ENCODE data around the gene UIMC1.

UIMC1 gene

GRCh38 chr5:176952531-176953193 is 53.9 kb downstream of the UIMC1 start:
- DNase-seq = no peak

GRCh38 chr5:176948458-176948857 is 58.1 kb downstream of the UIMC1 start:
- DNase-seq = no peak

DNA sequence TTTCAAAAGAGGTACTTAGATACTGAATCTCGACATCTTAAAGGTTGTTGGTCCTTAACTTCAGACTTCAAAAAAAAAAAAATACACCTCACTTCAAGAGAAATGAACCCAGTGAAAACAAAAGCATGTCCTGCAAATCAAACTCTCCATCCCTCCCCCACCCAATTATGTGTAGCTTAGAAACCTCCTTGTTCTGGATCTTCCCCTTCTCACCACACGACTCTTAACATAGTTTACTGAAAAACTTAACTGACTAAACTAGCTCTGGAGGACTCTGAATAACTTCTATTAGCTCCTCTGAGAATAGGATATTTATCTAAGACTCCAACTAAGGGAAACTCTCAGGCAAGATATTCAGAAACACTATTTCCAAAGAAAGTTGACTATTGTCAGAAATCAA is 58.7 kb downstream of the UIMC1 start:
- DNase-seq = no peak

GRCh38 chr5:176944268-176944667 is 62.3 kb downstream of the UIMC1 start:
- no peak for DNase-seq

- DNase-seq = no peak
These were observed 62.8 kb downstream of the UIMC1 start for GRCh38 chr5:176943816-176944215.

- DNase-seq = no peak
These were observed 64.6 kb downstream of the UIMC1 start for GRCh38 chr5:176941951-176942350.

DNA sequence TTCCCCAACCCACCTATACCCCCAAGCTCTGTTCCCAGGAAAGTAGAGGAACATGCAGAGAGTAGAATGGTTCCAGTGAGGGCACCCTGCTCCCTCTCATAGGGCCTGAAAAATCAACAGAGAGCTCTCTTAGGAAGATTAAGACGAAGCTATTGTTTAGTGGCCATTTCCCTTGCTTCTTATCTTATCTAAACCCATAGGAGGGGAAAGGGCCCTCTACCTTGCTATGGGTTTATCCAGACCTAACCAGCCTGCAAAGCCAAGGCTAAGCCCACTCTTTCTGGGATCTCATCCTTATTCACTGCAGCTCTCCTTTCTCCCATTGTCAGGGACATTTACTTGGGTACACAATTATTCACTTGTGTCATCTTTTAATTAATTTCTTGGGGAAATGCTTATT is 68.1 kb downstream of the UIMC1 start:
- no peak for DNase-seq

DNA sequence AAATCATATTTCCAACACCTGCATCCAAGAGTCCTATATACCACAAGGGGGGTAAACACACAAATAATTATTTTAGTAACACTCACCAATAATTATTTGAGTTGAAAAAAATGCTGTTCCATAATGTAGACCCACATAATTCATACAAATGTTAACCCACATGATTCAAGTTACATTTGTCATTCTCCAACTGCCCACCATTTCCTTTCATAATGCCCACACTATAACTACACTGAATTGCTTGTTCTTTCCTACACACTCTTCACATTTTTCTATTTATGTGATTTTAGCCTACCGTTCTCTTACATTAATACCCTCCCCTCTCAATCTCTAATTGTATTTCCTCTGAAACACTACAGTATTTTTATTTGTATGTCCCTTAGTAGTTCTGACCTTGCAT is 71.6 kb downstream of the UIMC1 start:
- no peak for DNase-seq

DNA sequence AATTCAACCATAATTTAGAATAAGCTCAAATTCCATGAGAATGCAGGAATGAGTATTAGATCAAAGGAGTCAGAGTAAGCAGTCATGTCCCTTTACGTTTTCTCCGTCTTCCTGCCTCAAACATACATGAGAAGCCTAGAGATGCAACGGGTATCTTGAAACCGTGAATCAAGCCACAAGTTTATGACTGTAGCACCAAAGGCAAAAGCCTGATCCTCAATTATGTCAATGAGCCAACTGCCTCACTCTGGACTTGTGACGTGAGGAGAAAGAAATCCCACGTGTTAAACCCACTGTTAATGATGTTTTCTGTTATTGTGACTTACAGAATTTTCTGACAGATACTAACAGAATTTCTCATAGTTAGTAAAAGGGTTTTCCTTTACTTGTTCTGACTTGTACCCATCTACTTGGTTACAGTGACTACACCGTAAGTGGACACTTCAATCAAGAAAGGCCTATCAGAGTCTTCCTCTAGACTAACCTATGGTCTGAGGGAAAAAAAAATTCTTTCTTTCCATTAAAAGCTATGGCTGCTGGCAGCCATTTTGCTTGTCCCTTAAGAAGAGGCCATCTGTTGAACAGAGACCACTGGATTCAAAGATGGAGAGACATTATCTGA is 72.2 kb downstream of the UIMC1 start:
- DNase-seq = no peak

DNA sequence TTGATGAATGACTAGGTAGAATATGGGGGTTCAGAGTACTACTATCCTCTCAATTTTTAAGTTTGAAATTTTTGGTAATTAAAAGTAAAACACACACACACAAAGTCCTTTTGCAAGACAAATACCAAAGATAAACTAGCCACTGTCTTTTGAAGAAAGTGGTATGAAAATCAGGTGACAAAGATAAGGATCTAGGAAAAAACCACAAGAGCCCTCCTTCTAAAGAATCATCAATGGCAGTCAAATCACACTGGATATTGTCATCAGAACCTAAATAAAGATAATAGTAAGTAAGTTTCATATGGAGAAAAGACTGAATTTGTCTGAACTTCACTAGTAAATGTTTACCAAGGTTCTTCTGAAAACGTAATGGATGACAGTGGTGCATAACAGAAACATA is 76.9 kb downstream of the UIMC1 start:
- DNase-seq = no peak

GRCh38 chr5:176927562-176927961 is 79.0 kb downstream of the UIMC1 start:
- no peak for DNase-seq

GRCh38 chr5:176922817-176923216 is 83.8 kb downstream of the UIMC1 start:
- no peak for DNase-seq

GRCh38 chr5:176921714-176922113 is 84.9 kb downstream of the UIMC1 start:
- no peak for DNase-seq

DNA sequence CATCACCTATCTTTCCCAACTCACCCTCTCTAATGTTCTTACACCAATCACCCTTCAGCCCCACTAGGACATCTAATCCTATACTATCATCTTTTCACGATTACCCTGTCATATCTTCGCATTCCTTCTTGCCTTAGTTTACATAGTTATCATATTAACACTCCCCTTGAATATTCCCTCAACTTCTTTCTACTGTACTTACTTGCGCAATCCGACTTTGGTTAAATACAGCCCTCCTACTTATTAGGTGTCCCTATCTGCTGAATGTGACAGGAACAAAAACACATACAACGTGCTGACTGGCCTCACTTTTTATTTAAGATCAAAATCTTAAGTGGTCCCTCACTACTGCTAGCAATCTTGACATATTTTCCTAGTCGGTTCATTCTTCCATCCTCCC is 88.0 kb downstream of the UIMC1 start:
- no peak for DNase-seq

DNA sequence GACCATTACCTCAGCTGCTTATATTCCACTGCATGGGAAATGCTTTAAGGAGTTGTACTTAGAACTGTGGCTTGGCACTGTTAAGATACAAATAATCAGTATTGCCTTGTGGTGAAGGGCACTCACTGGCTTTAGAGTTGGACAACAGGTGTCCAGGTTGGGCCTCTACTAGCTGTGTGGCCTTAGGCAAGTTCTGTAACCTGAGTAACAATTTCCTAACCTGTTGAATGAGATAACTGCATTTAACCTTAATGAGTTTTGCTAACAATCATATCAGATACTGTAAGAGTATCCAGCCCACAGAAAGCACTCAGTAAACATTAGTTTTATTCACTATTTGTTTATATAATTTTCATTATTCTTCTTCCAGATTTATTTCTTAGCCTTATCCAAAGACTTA is 90.2 kb downstream of the UIMC1 start:
- DNase-seq = no peak

GRCh38 chr5:176915906-176916305 is 90.7 kb downstream of the UIMC1 start:
- DNase-seq = no peak

DNA sequence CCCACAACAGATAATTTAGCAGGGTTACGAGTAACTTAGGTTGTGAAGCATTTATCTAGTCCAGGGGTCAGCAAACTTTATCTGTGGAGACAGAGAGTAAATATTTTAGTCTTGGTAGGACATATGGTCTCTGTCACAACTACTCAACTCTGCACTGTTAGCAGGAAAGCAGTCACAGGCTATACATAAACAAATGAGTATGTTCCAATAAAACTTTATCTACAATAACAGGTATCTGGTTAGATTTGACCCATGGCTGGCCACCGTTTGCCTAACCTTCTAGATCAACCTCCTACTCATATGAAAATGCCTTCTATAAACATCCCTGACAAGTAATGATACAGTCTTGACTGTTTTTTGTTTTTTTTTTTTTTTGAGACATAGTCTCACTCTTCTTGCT is 94.5 kb downstream of the UIMC1 start:
- no peak for DNase-seq

- no peak for DNase-seq
These were observed 97.8 kb downstream of the UIMC1 start for GRCh38 chr5:176908675-176909368.

DNA sequence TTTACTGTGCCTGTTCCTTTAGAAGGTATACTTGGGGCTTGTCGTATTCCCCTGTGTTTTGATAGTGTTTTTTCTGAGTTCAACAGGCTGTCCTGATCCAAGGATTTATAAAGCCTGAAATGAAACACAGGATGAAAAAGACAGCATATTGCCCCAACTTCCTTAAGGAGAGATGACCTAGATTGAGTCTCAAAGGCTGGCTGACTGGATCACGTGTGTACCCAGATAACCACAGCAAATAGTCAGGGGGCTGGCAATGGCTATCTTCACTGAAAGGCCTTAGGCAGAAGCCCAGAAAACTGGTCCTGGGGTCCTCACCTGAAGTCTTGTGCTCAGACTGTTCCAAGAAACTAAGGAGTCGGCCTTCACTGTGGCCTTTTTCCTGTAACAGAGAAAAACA is 99.8 kb downstream of the UIMC1 start:
- DNase-seq = no peak

GRCh38 chr5:176906126-176906525 is 100.5 kb downstream of the UIMC1 start:
- DNase-seq = no peak

DNA sequence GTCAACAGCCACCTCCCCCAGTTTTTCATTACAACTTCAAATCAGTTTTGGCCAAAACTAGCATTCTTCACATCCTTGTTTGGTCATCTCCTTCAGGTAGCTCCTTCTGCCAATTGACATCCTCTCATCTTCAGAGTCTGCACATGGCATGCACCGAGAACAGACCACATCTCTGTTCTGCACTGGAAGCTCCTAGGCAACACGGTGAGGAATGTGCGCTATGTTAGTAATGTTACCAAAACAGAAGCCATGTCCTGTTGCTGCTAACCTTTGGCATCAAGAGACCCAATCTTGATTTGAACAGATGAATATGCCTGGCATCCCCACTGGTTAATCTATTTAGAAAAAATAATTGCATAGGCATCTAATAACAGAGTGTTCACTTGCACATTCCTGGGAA is 102.3 kb downstream of the UIMC1 start:
- no peak for DNase-seq

DNA sequence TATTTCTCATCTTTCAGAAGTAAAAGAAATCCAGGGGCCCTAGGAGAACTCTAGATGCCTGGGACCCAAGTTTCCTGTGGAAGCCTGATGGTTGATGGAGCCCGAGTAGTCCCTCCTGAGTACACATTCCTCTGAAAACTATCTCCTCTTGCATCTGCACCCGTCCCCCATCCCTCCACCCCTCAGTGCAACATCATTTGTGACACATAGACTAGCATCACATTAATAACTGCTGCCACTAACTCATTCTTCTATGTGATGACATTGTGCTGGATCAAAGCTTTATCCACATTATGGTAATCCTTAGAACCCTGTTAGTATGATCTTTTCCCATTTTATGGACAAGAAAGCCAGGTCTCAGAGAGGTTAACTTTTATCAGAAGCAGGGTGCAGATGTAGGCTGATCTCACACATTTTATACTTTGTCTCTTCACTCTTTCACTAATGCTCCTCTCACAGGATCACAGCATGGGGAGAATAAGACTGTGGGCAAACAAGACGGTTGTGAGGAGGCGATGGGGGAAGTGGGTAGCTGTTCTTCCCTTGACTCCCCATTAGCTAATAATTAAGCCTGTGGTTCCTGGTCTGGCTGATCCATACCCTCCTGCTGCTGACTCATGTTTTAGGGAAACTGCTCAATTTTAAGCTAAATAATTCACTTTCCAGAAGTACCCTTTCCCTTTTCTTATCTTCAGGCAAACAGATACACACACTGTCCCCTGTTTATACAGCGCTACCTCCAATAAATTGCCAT is 103.5 kb downstream of the UIMC1 start:
- DNase-seq = no peak

GRCh38 chr5:176902102-176902814 is 104.3 kb downstream of the UIMC1 start:
- DNase-seq = no peak

Data from right forelimb (tissue), 1 donor.